Skin of body (tissue), 2 donors: ENCODE measurements around the gene ADD3. TPM values are rescaled to one million over a fixed set of nuclear protein-coding genes. Genes with fewer than 3 reads are reported as not detected.

Experiments
- DNase-seq: peaks from one replicate; lab custom pipeline; 2025; lab: John Stamatoyannopoulos, UW
- total RNA-seq: library from RNA; depleted of rRNA; stranded (reverse); fragments of >200 nt; gene quantifications from one replicate; pipeline ENCODE4 v1.2.3, GENCODE V29; 2014

ADD3 gene
- total RNA-seq, 1 donor from 2014 or later, result 213 TPM

GRCh38 chr10:110059925-110060324, 52.1 kb downstream of the ADD3 start:
- no peak for DNase-seq

- DNase-seq, result no peak
Observed at GRCh38 chr10:110061687-110062086, 53.9 kb downstream of the ADD3 start.

- DNase-seq, result no peak
Observed at GRCh38 chr10:110065269-110065668, 57.5 kb downstream of the ADD3 start.

- no peak for DNase-seq
Observed at GRCh38 chr10:110067960-110068770, 60.4 kb downstream of the ADD3 start.

- no peak for DNase-seq
Observed at GRCh38 chr10:110068780-110069179, 61.0 kb downstream of the ADD3 start.

GRCh38 chr10:110069502-110069982, 61.8 kb downstream of the ADD3 start:
- DNase-seq, result no peak

- DNase-seq, result no peak
Observed at GRCh38 chr10:110073896-110074295, 66.1 kb downstream of the ADD3 start.

GRCh38 chr10:110074298-110074697, 66.5 kb downstream of the ADD3 start:
- peak; percentile 73 for DNase-seq

GRCh38 chr10:110074758-110075671, 67.2 kb downstream of the ADD3 start:
- peak; percentile 98 for DNase-seq

- DNase-seq, result peak; percentile 92
Observed at GRCh38 chr10:110075686-110076085, 67.9 kb downstream of the ADD3 start.

- peak; percentile 80 for DNase-seq
Observed at GRCh38 chr10:110076559-110077318, 69.0 kb downstream of the ADD3 start.

- DNase-seq, result peak; percentile 54
Observed at GRCh38 chr10:110077436-110078130, 69.8 kb downstream of the ADD3 start.

GRCh38 chr10:110078317-110078716, 70.5 kb downstream of the ADD3 start:
- DNase-seq, result no peak

- DNase-seq, result peak; percentile 35
Observed at GRCh38 chr10:110081911-110082310, 74.1 kb downstream of the ADD3 start.

- no peak for DNase-seq
Observed at GRCh38 chr10:110083884-110084283, 76.1 kb downstream of the ADD3 start.

GRCh38 chr10:110087682-110088081, 79.9 kb downstream of the ADD3 start:
- no peak for DNase-seq

- DNase-seq, result no peak
Observed at GRCh38 chr10:110088367-110089104, 80.8 kb downstream of the ADD3 start.

GRCh38 chr10:110091830-110092229, 84.0 kb downstream of the ADD3 start:
- no peak for DNase-seq

GRCh38 chr10:110093722-110094121, 85.9 kb downstream of the ADD3 start:
- DNase-seq, result no peak

- no peak for DNase-seq
Observed at GRCh38 chr10:110094786-110095185, 87.0 kb downstream of the ADD3 start.
